IPS DF 6.9 (cell line): ENCODE data around the gene ULBP2.
"Not testable (repeated sequence)": the region's sequence is repeated elsewhere in the genome, so short reads cannot be mapped to it uniquely, and the experiment has no call there.

Experiments
- DNase-seq: peaks from one replicate; pipeline ENCODE4 v3.0.0-alpha.2; 2013; ENCODE audit warnings: low read depth, low spot score
- H3K27ac ChIP-seq: one replicate; pipeline ENCODE4 v1.5.1; 2013; ENCODE audit warnings: low read length, control low read depth
- H3K27me3 ChIP-seq: 2 replicates; pipeline ENCODE4 v1.6.1; 2013; ENCODE audit warnings: mild to moderate bottlenecking, low read length; ENCODE audit not compliant: control insufficient read depth, insufficient read depth
- H3K36me3 ChIP-seq: 2 replicates; pipeline ENCODE4 v1.6.1; 2013; ENCODE audit warnings: low read length; ENCODE audit not compliant: control insufficient read depth, insufficient read depth
- H3K4me1 ChIP-seq: 2 replicates; pipeline ENCODE4 v1.6.1; 2013; ENCODE audit warnings: low read length; ENCODE audit not compliant: control insufficient read depth, insufficient read depth
- H3K4me3 ChIP-seq: 2 replicates; pipeline ENCODE4 v1.5.1; 2013; ENCODE audit warnings: mild to moderate bottlenecking, low read length
- H3K9me3 ChIP-seq: 2 replicates; pipeline ENCODE4 v1.6.1; 2013; ENCODE audit warnings: low read length, inconsistent platforms; ENCODE audit not compliant: control insufficient read depth, insufficient read depth
- WGBS: extraction: QIAGEN DNeasy Blood & Tissue Kit; methylation state at CpG from one replicate; pipeline ENCODE4 v1.1.7; 2013; ENCODE audit warnings: mixed read lengths, missing lambda C conversion rate; ENCODE audit not compliant: insufficient read length, insufficient coverage; 5-methylcytosine and 5-hydroxymethylcytosine counted together

Gene ULBP2

GRCh38 chr6:149967999-149968398 is 26.2 kb downstream of the ULBP2 start:
- no CpG with 5 or more reads among the region's 2 CpGs for WGBS
- not testable (repeated sequence) for H3K4me1 ChIP-seq, H3K36me3 ChIP-seq, DNase-seq, H3K4me3 ChIP-seq, H3K27ac ChIP-seq, H3K9me3 ChIP-seq
- H3K27me3 ChIP-seq: peaks cover 63% of the 10 kb centered on the region

DNA sequence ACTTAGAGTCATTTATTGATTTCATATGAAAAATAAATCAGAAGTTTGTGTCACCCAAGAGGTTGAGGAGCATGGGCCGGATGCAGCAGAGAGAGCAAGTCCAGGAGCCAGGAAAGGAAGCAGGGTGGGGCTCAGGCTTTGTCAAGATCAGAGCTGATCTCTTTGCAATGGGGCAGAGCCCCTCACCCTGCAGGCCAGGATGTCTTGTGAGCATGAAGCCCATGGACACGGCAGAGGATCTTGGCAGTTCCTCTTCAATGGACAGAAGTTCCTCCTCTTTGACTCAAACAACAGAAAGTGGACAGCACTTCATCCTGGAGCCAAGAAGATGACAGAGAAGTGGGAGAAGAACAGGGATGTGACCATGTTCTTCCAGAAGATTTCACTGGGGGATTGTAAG is 27.1 kb downstream of the ULBP2 start:
- not testable (repeated sequence) for H3K27ac ChIP-seq, H3K9me3 ChIP-seq, H3K36me3 ChIP-seq, H3K4me1 ChIP-seq, DNase-seq, H3K4me3 ChIP-seq
- peaks cover 65% of the 10 kb centered on the region for H3K27me3 ChIP-seq
- no CpG with 5 or more reads among the region's 2 CpGs for WGBS

DNA sequence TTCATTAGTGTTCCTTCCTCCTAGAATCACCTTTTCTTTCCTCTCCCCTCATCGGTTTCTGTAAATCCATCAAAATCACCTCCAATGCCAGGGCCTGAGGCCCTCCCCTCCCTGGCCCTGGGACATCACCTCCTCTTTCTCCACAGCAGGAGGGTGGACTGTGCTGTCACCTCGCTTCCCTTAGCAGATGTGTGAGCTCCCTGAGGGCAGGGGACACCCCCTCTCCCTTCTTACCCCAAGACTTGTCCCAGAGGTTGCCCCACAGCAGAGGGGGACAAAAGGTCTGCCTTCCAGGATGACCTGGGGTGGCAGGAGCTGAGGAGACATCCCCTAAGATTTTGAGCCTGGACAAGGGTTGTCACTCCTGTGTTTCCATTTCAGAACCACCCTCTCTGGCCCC is 27.8 kb downstream of the ULBP2 start:
- H3K36me3 ChIP-seq: no peaks in the 10 kb centered on the region
- no peak for DNase-seq
- H3K4me3 ChIP-seq: no peak overlapping the region
- H3K27me3 ChIP-seq: peaks cover 64% of the 10 kb centered on the region
- no peaks in the 10 kb centered on the region for H3K9me3 ChIP-seq
- WGBS: no CpG with 5 or more reads among the region's 2 CpGs
- H3K4me1 ChIP-seq: peaks cover 5% of the 10 kb centered on the region; the same call in 1 of the 2 replicates
- H3K27ac ChIP-seq: no peak overlapping the region

- no CpG with 5 or more reads among the region's 6 CpGs for WGBS
- not testable (repeated sequence) for H3K4me1 ChIP-seq, H3K4me3 ChIP-seq, DNase-seq, H3K9me3 ChIP-seq, H3K27ac ChIP-seq, H3K36me3 ChIP-seq
- H3K27me3 ChIP-seq: peaks cover 51% of the 10 kb centered on the region
Observed at GRCh38 chr6:149974394-149974793, 32.6 kb downstream of the ULBP2 start.

DNA sequence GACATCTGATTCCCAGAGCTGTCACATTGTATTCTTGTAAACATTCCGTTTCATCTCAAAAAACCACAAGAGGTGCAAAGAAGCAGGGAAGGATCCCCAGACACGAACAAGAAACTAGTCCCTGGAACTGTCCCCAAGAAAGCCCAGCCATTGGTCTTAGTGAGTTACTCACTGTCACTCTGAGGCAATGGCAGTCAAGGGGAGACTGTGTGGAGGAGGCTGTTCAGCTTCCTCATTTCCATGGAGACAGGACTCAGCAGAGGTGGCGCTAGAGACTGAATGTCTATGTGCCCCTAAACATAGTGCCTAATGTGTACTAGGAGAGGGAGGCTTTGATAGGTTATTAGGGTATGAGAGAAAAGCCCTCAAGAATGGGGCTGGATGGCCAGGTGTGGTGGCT is 33.0 kb downstream of the ULBP2 start:
- Histone ChIP-seq H3K9me3 (no peaks in the 10 kb centered on the region), H3K27me3 (peaks cover 49% of the 10 kb centered on the region), H3K36me3 (no peaks in the 10 kb centered on the region), H3K4me3 (no peak overlapping the region), H3K4me1 (no peaks in the 10 kb centered on the region), H3K27ac (no peak overlapping the region)
- no peak for DNase-seq
- no CpG with 5 or more reads among the region's 3 CpGs for WGBS

GRCh38 chr6:149975400-149975799 is 33.6 kb downstream of the ULBP2 start:
- Histone ChIP-seq H3K4me1 (no peaks in the 10 kb centered on the region), H3K4me3 (no peak overlapping the region), H3K27me3 (peaks cover 46% of the 10 kb centered on the region), H3K36me3 (no peaks in the 10 kb centered on the region), H3K9me3 (no peaks in the 10 kb centered on the region), H3K27ac (no peak overlapping the region)
- no peak for DNase-seq

DNA sequence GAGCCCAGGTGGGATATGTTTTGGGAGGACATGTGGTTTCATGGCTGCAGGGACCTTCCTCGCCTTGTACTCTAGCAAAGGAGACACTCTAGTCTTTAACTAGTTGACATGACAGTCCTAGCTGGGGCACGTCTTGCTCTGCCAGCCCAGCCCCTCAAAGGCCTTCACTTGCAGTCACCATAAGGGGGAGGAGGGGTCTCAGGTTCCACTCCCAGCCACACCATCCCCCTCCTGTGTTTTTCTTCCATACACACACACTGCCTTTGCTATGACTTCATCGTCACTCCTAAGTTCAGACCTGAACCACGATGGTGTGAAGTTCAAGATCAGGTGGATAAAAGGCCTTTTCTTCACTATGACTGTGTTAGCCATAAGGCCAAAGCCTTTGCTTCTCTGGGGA is 35.4 kb downstream of the ULBP2 start:
- no peak overlapping the region for H3K27ac ChIP-seq
- H3K9me3 ChIP-seq: no peaks in the 10 kb centered on the region
- peaks cover 59% of the 10 kb centered on the region for H3K27me3 ChIP-seq
- no peak overlapping the region for H3K4me3 ChIP-seq
- WGBS: no CpG with 5 or more reads among the region's 4 CpGs
- H3K4me1 ChIP-seq: no peaks in the 10 kb centered on the region
- H3K36me3 ChIP-seq: no peaks in the 10 kb centered on the region
- no peak for DNase-seq

DNA sequence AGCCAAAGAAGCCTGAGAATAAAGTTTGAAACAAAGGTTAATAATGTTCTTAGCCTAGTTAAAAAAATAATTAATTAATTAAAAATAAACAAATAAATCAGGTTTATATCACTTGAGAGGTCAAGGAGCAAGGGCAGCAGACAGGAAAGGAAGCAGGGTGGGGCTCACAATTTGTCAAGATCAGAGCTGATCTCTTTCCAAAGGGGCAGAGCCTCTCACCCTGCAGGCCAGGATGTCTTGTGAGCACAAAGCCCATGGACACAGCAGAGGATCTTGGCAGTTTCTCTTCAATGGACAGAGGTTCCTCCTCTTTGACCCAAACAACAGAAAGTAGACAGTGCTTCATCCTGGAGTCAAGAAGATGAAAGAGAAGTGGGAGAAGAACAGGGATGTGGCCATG is 36.8 kb downstream of the ULBP2 start:
- no peaks in the 10 kb centered on the region for H3K4me1 ChIP-seq
- no peak overlapping the region for H3K4me3 ChIP-seq
- no peak for DNase-seq
- no peaks in the 10 kb centered on the region for H3K9me3 ChIP-seq
- no peak overlapping the region for H3K27ac ChIP-seq
- peaks cover 65% of the 10 kb centered on the region for H3K27me3 ChIP-seq
- no peaks in the 10 kb centered on the region for H3K36me3 ChIP-seq

GRCh38 chr6:149979293-149979692 is 37.5 kb downstream of the ULBP2 start:
- Histone ChIP-seq H3K27me3 (peaks cover 60% of the 10 kb centered on the region), H3K9me3 (no peaks in the 10 kb centered on the region), H3K36me3 (no peaks in the 10 kb centered on the region), H3K4me1 (no peaks in the 10 kb centered on the region), H3K4me3 (no peak overlapping the region), H3K27ac (no peak overlapping the region)
- DNase-seq: no peak
- no CpG with 5 or more reads among the region's 6 CpGs for WGBS

GRCh38 chr6:149983145-149983544 is 41.3 kb downstream of the ULBP2 start:
- Histone ChIP-seq H3K4me1 (no peaks in the 10 kb centered on the region), H3K27ac (no peak overlapping the region), H3K4me3 (no peak overlapping the region), H3K36me3 (no peaks in the 10 kb centered on the region), H3K27me3 (peaks cover 67% of the 10 kb centered on the region), H3K9me3 (no peaks in the 10 kb centered on the region)
- WGBS: no CpG with 5 or more reads among the region's 9 CpGs
- no peak for DNase-seq

DNA sequence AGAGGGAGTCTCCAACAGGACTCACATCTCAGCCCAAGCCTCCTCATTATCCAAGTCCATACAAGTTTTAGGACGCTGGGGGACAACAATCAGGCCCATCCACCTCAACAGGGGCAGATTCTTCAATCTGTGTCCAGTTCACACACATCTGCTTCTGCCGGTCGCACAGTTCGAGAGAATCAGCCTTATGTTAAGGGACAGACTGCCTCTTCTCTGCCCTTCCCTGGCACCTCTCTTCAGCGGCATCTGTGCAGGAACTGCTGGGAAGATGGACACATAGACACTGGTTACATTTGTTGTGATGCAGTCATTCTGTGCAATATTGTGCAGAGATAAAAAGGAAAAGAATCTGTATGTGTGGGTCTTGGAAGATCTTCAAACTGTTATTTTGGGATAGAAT is 43.0 kb downstream of the ULBP2 start:
- no peak for DNase-seq
- Histone ChIP-seq H3K9me3 (no peaks in the 10 kb centered on the region), H3K36me3 (no peaks in the 10 kb centered on the region), H3K4me3 (no peak overlapping the region), H3K27me3 (peaks cover 73% of the 10 kb centered on the region), H3K4me1 (0 out of 2 replicates have a peak, but pooled peaks cover 3% of the 10 kb centered on the region), H3K27ac (no peak overlapping the region)
- no CpG with 5 or more reads among the region's 5 CpGs for WGBS
